Amygdala (tissue), 56 donors: ENCODE data around the gene SLCO2B1.

Source experiments
- DNase-seq, 56 donors: peaks; one replicate each; lab custom pipeline; 2025; lab: John Stamatoyannopoulos, UW

The SLCO2B1 gene

DNA sequence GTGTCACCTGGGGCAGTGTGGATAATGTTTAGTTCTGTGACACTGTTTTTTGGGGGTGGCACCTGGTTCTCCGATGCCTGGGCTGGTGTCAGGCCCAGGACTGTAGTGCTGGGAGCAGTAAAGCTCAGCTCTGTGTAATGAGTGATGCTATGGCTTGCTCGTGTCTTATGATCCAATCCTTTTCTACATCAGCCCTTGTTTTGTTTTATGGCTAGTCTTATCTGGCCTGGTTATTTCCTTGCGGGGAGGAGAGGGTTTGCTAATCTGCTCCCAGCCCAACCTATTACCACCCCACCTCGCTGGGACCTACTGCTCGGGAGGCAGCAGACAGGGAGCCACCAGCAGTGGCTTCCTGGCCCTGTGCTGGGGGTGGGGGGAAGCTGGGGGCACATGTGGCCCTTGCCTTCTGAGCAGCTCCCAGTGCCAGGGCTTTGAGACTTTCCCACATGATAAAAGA lies 54.7 kb downstream of the SLCO2B1 start:
- DNase-seq = no peak

DNA sequence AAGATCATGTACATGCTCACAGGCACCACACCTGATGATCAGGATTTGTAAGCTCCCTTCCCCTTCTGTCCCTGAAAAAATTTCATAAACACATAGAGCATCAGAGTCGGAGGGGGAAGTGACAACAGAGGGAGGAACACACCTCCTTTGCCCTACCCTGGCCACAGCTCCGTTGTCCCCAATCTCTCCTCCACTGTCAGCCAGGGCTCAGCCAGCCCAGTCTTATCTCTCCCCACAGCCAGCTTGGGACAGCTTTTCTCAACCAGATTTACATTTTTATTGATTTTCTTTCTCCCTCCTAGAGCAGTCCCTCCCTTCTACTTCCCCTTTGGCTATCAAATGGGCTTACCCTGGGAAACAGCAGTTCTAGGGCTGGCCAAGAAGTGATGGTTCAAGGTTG lies 57.5 kb downstream of the SLCO2B1 start:
- DNase-seq = no peak

DNA sequence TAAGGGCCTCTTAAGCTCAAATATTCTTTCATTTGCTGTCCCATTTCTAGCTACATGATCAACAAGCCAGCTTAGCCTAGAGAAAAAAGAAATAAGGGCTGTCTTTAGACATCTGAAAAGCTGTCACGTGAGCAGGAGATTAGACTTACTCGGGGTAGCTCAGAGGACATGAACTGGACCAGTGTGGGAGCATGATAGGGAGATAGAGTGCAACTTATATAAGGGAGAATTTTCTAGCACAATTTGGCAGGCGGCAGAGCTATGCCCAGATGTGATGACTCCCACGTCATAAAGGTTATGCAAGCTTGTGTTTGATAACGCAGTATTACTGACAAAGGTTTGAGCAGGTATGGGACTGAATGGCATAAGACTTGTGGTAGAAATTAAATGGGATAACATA lies 61.5 kb downstream of the SLCO2B1 start:
- no peak for DNase-seq

DNA sequence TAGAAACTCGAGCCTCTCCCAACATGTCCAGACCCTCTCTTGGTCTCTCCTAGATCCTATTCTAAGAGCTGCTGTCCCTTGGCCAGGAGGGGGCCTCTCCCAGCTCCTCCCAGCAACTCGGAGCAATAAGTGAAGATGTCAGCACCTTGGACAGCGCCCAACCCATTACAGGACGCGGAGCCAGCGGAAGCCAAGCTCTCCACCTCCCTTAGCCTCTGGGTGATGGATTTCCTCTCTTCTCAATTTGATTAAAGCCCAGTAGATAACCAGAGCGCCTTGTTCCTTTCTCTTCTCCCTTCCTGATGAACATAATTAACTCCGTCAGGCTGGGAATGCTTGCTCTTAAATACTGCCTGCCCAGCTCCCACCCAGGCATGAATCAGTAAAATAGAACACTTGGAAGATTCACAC lies 63.5 kb downstream of the SLCO2B1 start:
- peak in 20 of 56 donors; percentile 5 to 58 (median 20) for DNase-seq

DNA sequence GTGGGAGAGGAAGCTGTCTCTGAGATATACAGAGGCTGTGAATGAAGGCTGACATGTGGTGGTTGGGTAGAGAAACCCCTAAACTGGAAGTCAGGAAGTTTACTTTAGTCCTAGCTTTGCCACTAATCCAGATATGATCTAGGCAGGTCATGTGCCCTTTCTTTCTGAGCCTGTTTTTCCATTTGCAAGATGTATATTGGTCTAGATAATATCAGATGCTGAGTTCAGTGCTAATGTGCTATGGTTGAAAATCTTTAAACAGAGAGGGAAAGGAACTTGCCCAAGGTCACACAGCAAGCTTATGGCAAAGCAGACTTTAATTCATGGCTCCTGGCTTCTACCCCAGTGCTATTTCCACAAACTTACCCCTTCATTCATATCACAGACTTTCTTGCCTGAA lies 63.9 kb downstream of the SLCO2B1 start:
- no peak for DNase-seq

DNA sequence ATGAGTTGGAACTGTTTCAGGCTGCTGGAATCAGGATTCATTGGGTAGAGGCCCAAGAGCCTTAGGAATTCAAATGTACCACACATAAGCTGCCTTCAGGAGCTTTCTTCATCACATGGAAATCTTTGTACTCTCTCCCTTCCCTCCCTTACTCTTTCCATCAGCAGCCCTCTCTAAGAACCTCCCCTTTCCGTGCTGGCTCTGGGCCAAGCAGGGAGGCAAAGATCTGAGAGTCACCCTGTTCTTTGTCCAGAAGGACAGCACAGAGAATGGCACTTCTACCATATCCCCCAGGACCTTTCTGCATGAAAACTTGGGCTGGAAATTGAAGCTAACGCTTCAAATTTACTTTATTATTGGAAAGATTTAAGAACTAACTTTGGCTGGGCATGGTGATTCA lies 69.0 kb downstream of the SLCO2B1 start:
- DNase-seq = no peak

DNA sequence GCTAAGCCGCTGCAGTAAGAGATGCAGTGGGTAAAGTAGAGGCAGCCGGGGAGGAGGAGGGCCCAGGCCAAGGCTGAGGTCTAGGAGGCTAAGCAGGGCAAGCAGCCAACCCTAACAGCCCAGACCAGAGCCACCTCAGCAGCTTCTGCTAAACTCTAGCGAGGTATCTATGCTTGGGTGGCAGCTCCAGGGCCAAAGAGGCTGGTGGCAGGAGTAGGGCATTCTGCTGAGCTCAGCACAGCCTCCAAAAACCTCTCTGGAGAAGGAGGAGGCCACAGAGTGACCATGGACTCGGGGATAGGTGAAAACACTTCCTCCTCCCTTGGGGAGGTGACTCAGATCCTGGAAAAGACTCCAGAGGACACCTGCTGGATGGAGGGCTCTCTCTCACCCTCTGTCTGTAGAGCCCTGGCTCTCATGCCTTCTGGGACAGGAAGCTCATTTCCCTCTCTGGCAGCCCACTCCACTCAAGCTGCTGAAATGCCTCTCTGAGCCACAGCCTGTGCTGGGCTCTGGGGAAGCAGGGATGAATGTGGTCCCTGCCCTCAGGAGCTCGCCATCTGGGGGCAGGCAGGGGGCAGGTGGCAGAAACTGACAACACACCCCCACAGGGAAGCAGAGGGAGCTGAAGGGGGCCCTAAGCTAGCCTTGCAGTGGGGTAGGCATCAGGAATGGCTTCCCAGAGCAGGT lies 73.2 kb downstream of the SLCO2B1 start:
- no peak for DNase-seq

DNA sequence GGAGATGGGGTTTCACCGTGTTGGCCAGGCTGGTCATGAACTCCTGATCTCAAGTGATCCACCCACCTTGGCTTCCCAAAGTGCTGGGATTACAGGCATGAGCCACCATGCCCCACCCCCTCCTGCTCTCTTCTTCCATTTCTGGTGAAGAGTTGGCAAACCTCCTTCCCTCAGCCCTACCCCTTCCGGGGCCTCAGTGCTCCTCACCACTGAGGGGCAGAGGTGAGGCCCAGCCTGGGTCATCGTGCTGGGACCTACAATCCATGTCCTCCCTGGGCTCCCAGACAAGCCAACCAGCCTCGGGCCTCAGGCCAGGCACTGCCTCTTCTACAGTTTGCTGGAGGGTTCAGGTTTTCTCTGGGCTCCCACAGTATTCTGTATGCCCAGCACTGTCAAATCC lies 74.9 kb downstream of the SLCO2B1 start:
- DNase-seq = no peak

DNA sequence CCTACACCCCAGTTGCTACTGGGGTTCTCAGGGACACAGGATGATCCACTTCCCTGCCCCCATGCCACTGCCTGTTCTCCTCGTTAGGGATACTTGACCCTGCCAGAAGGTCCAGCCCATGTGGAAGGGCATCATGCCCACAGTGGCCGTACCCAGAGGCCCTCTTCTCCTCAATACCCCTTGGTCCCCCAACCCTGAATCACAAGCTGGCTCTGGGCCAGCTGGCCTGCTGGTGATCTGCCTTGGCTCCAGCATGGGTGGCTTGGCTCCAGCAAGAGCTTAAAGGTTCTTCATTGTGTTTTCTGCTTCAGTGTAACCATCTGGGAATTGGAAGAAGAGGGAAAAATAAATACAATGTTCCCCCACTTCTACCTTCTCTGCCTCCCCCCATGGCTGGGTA lies 78.6 kb downstream of the SLCO2B1 start:
- peak in 3 of 56 donors; percentile 10 to 18 (median 11) for DNase-seq

DNA sequence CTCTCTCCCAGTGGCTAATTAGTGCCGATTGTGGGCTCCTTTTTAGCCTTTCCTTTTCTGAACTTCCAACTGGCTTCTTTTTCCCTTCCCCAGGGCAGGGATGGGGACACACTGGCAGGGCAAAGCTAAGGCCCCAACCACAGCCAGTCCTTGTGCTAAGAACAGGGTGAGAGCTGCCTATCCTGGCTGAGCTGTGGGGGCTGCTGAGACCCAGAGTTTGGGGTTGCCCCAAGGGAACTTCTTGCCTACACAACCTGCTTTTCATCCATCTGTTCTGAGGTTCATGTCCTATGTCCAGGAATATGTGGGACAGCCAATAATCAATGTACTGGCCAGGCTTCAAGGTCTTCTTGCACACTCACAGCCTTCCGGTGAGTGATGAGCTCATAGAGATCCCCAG lies 79.7 kb downstream of the SLCO2B1 start:
- no peak for DNase-seq

DNA sequence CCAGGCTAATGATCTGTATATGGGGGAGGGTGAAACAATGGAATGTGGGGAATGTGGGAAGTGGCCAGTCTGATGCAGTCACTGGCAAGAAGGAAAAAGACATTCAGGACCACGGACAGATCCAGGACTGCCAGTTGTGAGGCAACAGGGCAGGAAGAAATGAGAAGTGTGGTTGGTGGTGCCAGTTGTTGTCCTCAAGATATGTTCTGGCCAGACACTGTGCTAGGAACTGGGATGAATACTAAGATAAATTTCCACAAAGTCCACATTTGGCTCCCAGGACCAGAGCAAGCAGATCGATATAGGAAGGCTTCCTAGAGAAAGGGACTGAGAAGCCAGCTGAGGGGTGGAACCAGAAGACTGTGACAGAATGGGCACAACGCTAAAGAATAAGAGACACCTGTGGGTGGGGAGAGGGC lies 82.9 kb downstream of the SLCO2B1 start:
- no peak for DNase-seq

DNA sequence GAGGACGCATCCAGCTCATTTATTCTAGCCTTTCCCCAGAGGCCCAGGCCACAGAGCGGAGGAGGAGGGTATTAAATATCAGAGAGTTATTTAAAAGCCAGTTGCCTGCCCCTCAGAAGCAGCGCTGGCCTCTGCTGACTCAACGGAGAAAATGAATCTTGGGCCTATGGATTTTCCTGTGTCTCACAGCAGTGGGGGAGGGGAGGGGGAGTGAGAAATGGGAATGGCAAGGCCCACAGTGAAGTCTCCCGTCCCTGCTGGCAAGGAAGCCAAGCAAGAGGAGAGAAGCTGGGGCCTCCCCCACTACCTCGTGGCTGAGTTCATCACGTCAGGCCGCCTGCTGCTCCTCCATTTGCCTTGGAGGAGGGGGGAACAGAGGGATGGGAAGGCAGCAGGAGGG lies 85.2 kb downstream of the SLCO2B1 start:
- DNase-seq = no peak

DNA sequence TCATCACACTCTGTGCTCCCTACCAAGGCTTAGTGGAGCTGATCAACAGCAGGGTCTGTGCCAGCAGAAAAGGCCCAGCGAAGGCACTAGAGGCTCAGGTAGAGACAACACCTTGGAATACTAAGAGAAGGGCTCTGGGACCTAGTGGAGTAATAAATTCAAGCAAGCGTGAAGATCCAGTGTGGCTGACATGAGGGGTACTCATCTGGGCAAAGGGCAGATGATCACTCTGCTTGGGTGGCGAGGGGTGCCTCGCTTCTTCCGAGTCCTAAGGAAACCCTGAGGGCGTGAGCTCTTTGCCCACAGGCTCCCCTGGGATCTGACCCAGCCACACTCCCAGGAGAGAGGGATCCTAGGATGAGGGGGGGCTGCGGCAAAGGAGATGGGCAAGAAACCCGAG lies 86.1 kb downstream of the SLCO2B1 start:
- no peak for DNase-seq

DNA sequence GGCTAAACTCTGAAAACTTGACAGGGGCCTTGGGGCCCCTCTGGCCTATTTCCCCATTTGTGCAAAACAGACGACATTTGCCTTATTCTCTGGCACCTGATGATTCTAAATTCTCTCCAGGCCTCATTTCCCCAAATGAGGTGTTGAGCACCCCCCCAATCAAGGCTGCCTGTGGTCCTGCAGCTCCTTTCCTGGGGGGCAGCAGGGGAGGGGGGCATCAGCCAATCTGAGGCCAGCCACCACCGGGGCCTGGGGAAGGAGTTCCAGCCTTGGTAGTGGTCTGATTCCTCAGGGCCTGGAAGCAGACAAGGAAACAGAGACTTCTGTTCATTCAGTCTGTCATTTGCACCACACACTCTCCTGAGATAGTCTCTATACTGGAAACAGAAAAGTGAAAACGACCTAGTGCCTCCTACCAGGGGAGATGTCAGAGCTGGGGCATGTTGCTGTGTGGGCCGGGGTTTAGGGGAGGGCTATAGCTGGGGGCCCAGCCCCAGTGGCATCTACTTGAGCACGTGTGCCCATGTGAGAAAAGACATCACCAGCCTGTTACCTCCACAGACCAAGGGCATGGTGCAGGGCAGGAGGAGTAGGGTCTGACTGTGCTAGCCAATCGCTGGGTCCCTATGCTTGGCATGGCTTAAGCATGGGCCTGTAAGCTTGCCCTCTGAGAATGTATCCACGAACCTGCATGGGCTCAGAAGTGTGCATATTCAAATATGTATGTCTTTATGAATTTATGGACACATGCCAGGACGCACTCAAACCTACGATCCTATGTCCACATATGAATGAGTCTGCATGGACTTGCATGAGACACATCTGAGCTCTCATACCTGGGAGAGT lies 87.9 kb downstream of the SLCO2B1 start:
- no peak for DNase-seq

DNA sequence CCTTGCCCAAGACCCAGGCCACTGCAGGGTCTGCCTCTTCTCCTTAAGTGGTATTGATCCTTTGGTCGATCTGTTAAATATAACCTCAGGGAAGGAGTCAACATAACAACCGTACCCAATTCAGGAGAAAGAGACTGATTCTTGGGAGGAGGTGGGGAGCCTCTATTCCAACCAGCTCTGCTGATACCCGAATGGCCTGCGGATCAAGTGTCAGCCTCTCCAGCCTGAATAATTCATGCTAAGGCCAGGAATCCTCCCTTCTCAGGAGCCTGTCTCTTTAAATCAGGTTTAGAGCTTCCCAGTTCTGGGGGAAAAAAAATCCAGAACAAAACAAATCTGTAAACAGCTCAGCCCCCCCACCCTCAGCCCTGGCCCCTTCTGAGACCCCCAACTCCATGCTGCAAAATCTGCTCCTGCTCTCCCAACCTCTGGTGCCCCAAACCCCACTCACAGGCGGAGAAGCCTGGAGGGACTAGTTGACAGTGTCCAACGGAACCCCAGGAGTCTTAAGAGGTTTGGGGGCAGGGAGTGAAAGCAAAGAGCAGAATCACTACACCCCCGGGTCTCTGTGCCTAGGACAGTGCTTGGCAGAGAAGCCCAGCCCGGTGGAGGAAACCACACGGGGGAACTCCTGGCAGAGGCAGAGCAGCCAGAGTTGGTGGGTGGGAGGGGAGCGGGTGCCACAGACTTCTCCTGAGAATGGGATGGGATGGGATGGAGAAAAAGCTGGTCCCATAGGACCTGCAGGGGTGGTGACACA lies 88.8 kb downstream of the SLCO2B1 start:
- no peak for DNase-seq

DNA sequence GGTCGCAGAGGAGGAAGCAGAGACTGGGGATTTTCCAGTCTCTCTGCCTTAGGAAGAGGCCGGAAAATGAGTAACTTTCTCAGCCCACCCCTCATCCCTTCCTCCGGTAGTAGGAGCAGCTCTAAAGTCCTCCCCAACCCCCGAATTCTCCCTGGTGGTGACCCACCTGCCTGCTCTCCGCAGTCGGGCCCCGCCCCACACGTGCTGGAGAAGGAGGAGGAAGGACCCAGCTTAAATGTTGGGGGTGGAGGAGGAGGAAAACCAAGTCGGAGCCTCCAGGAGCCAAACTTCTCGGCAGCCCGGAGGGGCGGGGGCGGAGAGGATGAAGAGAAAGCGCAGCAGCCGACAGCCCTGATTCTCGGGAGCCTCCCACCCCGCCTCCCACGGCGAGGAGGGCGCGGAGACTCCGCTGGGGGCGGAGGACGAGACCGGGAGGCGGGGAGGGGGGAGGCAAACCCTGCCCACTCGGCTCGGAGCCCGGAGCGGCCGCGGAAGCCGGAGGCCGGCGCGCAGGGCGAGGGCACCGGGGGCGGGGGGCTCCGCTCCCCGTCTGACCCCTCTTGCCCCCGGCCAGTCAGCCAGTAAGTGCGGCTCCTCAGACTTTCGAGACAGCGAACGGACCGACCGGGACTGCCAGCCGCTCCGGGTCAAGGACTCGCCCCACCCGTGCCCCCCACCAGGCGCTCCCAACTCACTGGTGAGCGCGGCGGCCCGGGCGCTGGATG lies 89.6 kb downstream of the SLCO2B1 start, which contains the start of gene TPBGL:
TSS of gene TPBGL (plus strand) at position 464 of the 725 bp plus-strand sequence. CDS start 276 bp downstream, outside the sequence.
- DNase-seq = peak in 4 of 56 donors; percentile 23 to 36 (median 33)

DNA sequence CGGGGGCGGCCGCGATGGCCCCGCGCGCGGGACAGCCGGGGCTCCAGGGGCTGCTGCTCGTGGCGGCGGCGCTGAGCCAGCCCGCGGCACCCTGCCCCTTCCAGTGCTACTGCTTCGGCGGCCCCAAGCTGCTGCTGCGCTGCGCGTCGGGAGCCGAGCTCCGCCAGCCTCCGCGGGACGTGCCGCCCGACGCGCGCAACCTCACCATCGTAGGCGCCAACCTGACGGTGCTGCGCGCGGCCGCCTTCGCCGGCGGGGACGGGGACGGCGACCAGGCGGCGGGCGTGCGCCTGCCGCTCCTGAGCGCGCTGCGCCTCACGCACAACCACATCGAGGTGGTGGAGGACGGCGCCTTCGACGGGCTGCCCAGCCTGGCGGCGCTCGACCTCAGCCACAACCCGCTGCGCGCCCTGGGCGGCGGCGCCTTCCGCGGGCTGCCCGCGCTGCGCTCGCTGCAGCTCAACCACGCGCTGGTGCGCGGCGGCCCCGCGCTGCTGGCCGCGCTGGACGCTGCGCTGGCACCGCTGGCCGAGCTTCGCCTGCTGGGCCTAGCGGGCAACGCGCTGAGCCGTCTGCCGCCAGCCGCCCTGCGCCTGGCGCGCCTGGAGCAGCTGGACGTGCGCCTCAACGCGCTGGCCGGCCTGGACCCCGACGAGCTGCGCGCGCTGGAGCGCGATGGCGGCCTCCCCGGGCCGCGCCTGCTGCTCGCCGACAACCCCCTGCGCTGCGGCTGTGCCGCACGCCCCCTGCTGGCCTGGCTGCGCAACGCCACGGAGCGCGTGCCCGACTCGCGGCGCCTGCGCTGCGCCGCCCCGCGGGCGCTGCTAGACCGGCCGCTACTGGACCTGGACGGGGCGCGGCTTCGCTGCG lies 90.4 kb downstream of the SLCO2B1 start:
- DNase-seq = peak in 44 of 56 donors; percentile 23 to 84 (median 58)

DNA sequence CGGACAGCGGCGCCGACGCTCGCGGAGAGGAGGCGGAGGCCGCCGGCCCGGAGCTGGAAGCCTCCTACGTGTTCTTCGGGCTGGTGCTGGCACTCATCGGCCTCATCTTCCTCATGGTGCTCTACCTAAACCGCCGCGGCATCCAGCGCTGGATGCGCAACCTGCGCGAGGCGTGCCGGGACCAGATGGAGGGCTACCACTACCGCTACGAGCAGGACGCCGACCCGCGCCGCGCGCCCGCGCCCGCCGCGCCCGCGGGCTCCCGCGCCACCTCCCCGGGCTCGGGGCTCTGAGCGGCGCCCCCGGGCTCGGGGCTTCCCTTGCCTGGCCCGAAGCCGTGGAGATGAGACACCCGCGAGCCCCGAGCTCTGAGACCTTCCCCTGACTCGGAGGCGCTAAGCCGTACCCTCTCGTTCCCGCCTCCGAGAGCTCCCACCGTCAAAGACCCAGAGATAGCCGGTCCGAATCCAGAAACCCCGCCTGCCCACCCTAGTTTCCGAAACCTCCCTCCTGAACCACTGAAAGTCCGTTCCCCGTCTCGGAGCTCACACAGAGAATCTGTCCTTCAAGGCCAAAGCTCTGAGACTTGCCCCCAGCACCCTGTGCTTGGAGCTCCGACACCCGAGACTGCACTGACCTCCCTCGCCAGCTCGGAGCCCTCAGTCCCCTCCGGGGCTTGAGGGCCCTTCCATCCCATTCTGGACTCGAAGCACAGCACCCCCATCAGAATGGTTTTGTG lies 91.2 kb downstream of the SLCO2B1 start:
- DNase-seq = no peak
